Measurements from ENCODE around the gene CDH23.

Gene CDH23

DNA sequence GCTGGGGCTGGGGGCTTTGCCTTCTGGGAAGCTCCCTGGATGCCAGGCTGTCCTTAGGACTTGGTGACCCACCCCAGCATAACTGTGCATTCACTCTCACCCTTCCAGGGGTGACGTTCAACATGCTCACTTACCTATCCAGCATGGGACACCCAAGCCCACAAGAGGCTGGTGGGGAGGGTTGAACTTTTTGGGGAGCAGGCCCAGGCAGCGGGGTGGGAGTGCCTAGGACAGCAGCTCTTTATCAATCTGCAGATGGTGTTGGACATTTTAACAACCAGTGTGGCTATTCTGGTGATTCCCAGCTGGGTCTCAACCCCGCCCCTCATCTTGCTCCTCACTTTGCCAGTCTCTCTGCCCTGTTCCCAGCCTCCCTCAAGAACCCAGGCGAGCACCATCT, 86.4 kb downstream of the CDH23 start:
- Histone ChIP-seq H3K9ac (ENCODE audit: low read length) (no peak overlapping the region), H3K4me1 (ENCODE audit: insufficient read depth, low read length) (no peaks in the 10 kb centered on the region), H3K27me3 (ENCODE audit: control insufficient read depth in 1 of 2, insufficient read depth in 2 of 2, low read length in 2 of 2) (no peaks in the 10 kb centered on the region), H3K4me3 (ENCODE audit: low read depth in 1 of 2, low read length in 2 of 2) (no peak overlapping the region), H3K9me3 (ENCODE audit: low read length) (no peaks in the 10 kb centered on the region), H3K36me3 (ENCODE audit: insufficient read depth, low read length) (no peaks in the 10 kb centered on the region), H3K27ac (ENCODE audit: low read depth, low read length) (no peak overlapping the region)

DNA sequence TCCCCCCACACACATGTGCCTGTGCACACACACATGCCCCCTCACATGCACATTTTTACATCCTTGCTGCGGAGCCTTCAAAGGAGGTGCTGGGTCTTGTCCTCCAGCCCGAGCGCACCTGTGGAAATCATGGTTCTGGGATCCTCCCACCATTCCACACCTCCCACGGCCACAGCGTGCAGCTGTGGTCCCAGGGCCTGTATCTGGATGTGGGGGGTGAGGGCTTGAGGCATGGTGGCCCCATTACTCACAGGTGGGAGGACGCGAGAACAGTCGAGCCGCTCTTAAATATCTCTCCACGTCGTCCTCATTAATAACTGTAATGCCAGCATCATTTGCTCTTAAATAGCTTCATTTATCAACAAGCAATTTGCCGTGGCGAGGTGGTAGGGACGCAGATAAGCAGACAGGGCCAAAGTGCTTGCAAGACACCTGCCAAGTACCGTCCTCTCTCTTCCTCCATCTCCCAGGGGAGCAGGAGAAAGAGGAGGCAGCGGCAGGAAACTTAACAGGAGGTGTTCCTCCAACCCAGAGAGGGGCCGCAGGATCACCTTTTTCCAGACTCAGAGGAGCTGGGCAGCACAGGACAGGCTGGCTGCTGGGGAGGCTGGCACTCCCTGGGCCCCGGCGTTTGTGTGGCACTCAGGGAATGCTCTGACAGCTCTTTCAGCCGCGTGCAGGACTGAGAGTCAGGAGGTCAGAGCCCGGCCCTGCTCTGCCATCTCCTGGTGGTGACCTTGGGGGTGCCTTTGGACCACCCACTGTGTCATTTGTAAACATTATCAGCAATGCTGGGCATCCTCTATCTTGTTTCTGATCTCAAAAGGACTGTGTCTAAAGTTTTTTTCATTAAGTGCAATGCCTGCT, 87.4 kb downstream of the CDH23 start:
- no peaks in the 10 kb centered on the region for H3K9me3 ChIP-seq (ENCODE audit: low read length)
- H3K36me3 ChIP-seq (ENCODE audit: insufficient read depth, low read length), result no peaks in the 10 kb centered on the region
- H3K4me1 ChIP-seq (ENCODE audit: insufficient read depth, low read length), result no peaks in the 10 kb centered on the region
- no peak overlapping the region for H3K4me3 ChIP-seq (ENCODE audit: low read depth in 1 of 2, low read length in 2 of 2)
- H3K27ac ChIP-seq (ENCODE audit: low read depth, low read length), result no peak overlapping the region
- no peak overlapping the region for H3K9ac ChIP-seq (ENCODE audit: low read length)
- no peaks in the 10 kb centered on the region for H3K27me3 ChIP-seq (ENCODE audit: control insufficient read depth in 1 of 2, insufficient read depth in 2 of 2, low read length in 2 of 2)

DNA sequence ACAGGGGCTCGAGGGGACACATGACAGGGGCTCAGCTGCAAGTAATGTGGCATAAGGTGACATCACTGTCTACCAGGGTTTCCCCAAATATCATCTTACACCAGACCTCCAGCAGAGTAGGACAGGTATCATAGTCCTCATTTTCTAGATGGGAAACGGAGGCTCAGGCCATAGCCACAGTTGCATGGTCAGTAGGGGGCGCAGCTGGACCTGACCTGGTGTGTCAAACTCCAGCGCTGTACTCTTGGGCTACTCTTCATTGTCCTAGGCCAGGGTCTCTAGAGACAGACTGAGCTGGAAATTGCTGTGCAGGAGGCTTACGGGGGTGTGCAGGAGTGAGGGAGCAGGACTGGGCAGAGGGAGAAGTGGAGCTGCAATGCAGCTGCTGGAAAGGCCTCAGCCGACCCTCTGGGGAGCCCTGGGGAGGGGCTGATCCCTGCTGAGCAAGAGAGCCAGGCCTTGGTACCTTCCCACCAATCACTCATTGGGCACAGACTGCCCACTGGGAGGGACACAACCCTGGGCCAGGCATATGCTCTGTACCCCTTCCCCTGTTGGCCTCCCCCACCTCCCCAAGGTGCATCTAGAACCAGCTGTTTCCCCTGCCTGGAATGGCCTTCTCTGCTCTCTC, 89.9 kb downstream of the CDH23 start:
- H3K9ac ChIP-seq (ENCODE audit: low read length), result no peak overlapping the region
- H3K36me3 ChIP-seq (ENCODE audit: insufficient read depth, low read length), result no peaks in the 10 kb centered on the region
- H3K9me3 ChIP-seq (ENCODE audit: low read length), result no peaks in the 10 kb centered on the region
- no peaks in the 10 kb centered on the region for H3K4me1 ChIP-seq (ENCODE audit: insufficient read depth, low read length)
- no peak overlapping the region for H3K4me3 ChIP-seq (ENCODE audit: low read depth in 1 of 2, low read length in 2 of 2)
- H3K27me3 ChIP-seq (ENCODE audit: control insufficient read depth in 1 of 2, insufficient read depth in 2 of 2, low read length in 2 of 2), result no peaks in the 10 kb centered on the region
- no peak overlapping the region for H3K27ac ChIP-seq (ENCODE audit: low read depth, low read length)

DNA sequence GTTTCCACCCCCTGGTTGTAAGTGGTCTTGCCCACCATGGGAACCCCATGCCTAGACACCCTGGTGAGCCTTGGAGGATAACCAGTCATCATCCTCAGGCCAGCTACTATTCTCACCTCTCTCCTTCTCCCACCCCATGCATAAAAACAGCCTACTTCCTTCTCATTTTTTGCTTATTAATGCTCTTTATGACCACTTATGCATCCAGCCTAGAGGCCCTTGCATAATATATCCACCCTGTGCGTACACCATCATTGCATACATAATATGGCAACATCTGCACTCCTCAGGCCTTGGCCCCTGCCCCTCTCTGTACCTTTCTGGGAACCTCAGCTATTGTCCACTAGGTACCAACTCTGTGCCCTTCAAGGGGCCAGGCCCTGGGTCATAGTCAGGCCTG, 91.0 kb downstream of the CDH23 start:
- H3K9me3 ChIP-seq (ENCODE audit: low read length), result no peaks in the 10 kb centered on the region
- no peak overlapping the region for H3K27ac ChIP-seq (ENCODE audit: low read depth, low read length)
- no peaks in the 10 kb centered on the region for H3K36me3 ChIP-seq (ENCODE audit: insufficient read depth, low read length)
- H3K9ac ChIP-seq (ENCODE audit: low read length), result no peak overlapping the region
- H3K4me3 ChIP-seq (ENCODE audit: low read depth in 1 of 2, low read length in 2 of 2), result no peak overlapping the region
- no peaks in the 10 kb centered on the region for H3K27me3 ChIP-seq (ENCODE audit: control insufficient read depth in 1 of 2, insufficient read depth in 2 of 2, low read length in 2 of 2)
- no peaks in the 10 kb centered on the region for H3K4me1 ChIP-seq (ENCODE audit: insufficient read depth, low read length)

DNA sequence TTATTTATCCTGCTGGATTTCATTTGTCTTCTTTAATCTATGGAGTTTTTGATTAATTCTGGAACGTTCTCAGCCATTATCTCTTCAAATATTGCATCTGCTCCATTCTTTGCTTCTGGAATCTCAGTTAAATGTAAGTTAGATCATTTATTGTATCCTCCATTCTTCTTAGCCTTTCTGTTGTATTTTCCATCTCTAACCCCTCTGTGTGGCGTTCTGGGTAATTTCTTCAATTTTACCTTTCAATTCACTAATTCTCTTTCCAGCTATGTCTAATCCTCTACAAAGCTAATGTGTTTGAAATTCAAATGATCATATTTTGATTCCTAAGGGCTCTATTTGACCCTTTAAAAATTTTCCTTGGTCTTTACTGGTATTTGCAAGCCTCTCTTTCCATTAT, 92.4 kb downstream of the CDH23 start:
- no peak overlapping the region for H3K4me3 ChIP-seq (ENCODE audit: low read depth in 1 of 2, low read length in 2 of 2)
- no peaks in the 10 kb centered on the region for H3K4me1 ChIP-seq (ENCODE audit: insufficient read depth, low read length)
- no peaks in the 10 kb centered on the region for H3K36me3 ChIP-seq (ENCODE audit: insufficient read depth, low read length)
- no peaks in the 10 kb centered on the region for H3K27me3 ChIP-seq (ENCODE audit: control insufficient read depth in 1 of 2, insufficient read depth in 2 of 2, low read length in 2 of 2)
- H3K9ac ChIP-seq (ENCODE audit: low read length), result no peak overlapping the region
- no peak overlapping the region for H3K27ac ChIP-seq (ENCODE audit: low read depth, low read length)
- H3K9me3 ChIP-seq (ENCODE audit: low read length), result no peaks in the 10 kb centered on the region

DNA sequence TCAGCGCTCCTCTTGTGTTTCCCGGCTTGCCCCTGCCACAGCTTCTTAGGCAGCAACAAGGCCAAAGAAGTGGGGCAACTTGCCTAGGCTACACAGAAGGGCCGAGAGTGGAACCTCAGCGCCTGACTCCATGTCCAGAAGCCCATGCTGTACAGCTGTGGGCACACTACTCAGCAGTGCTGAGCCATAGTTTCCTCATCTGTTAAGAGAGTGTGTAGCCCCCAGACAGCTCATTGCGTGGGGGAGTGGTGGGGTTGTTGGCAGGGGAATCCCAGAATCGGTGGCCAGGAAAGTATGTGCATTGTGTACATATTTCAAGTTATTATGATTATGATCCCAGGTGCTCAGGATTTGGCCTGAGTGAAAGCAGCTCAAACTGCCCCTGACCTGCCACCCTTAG, 96.2 kb downstream of the CDH23 start:
- Histone ChIP-seq H3K9me3 (ENCODE audit: low read length) (no peaks in the 10 kb centered on the region), H3K4me3 (ENCODE audit: low read depth in 1 of 2, low read length in 2 of 2) (no peak overlapping the region), H3K4me1 (ENCODE audit: insufficient read depth, low read length) (no peaks in the 10 kb centered on the region), H3K27ac (ENCODE audit: low read depth, low read length) (no peak overlapping the region), H3K36me3 (ENCODE audit: insufficient read depth, low read length) (no peaks in the 10 kb centered on the region), H3K27me3 (ENCODE audit: control insufficient read depth in 1 of 2, insufficient read depth in 2 of 2, low read length in 2 of 2) (no peaks in the 10 kb centered on the region), H3K9ac (ENCODE audit: low read length) (no peak overlapping the region)

DNA sequence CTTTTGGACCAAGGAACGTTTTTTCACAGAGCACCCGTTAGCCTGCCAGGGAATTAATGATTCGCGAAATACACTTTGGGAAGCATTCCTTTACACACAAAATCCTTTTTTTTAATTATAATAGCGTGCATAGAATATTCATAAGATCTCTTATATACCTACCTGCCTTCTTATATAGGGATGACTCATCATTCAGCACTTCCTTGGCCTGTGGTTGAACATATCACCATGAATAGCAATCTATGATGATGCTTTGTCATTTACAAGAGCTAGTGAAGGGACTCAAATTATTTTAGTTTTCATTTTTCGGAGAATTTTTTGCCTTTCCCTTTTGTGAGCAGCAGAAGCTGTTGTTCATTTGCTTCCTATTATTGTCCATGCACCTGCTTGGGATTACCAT, 97.0 kb downstream of the CDH23 start:
- no peaks in the 10 kb centered on the region for H3K36me3 ChIP-seq (ENCODE audit: insufficient read depth, low read length)
- no peaks in the 10 kb centered on the region for H3K9me3 ChIP-seq (ENCODE audit: low read length)
- no peak overlapping the region for H3K27ac ChIP-seq (ENCODE audit: low read depth, low read length)
- no peaks in the 10 kb centered on the region for H3K27me3 ChIP-seq (ENCODE audit: control insufficient read depth in 1 of 2, insufficient read depth in 2 of 2, low read length in 2 of 2)
- no peak overlapping the region for H3K4me3 ChIP-seq (ENCODE audit: low read depth in 1 of 2, low read length in 2 of 2)
- no peaks in the 10 kb centered on the region for H3K4me1 ChIP-seq (ENCODE audit: insufficient read depth, low read length)
- H3K9ac ChIP-seq (ENCODE audit: low read length), result no peak overlapping the region

DNA sequence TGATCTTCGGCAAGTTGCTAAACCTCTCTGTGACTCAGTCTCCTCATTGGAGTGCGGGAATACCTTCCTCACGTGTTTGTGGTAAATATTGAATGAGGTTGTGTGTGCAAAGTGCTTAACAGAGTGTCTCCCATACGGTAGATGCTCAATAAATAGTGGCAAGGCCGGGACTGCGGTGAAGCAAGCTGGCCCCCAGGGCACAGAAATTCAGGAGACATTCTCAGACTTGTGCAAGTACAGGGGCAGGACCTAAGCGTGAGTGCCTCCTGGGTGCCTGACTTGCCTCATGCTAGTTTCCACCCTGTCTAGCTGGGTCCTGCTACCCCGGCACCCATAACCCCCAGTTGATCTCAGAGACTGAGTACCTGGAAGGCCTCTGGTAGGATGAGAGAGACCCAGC, 97.8 kb downstream of the CDH23 start:
- no peaks in the 10 kb centered on the region for H3K36me3 ChIP-seq (ENCODE audit: insufficient read depth, low read length)
- no peak overlapping the region for H3K27ac ChIP-seq (ENCODE audit: low read depth, low read length)
- H3K9me3 ChIP-seq (ENCODE audit: low read length), result no peaks in the 10 kb centered on the region
- H3K9ac ChIP-seq (ENCODE audit: low read length), result no peak overlapping the region
- H3K4me3 ChIP-seq (ENCODE audit: low read depth in 1 of 2, low read length in 2 of 2), result no peak overlapping the region
- H3K4me1 ChIP-seq (ENCODE audit: insufficient read depth, low read length), result no peaks in the 10 kb centered on the region
- no peaks in the 10 kb centered on the region for H3K27me3 ChIP-seq (ENCODE audit: control insufficient read depth in 1 of 2, insufficient read depth in 2 of 2, low read length in 2 of 2)

DNA sequence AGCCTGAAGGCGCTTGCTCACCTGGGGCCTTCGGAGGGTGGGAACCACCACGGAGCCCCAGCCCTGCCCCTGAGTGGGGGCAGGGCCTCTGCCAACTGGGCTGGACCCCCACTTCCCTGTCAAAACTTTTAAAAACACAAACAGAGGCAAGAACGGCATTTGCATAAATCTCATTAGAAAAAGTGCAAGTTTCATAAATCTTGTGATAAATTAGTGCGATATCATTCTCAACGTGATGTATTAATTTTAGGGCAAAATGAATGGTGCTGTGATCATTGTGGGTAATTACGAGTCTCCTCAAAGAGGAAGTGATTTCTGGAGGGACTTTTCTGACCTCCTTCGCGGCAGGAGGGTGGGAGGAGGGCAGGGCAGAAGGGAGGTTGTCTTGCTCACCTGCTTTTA, 98.3 kb downstream of the CDH23 start:
- Histone ChIP-seq H3K4me3 (ENCODE audit: low read depth in 1 of 2, low read length in 2 of 2) (no peak overlapping the region), H3K9me3 (ENCODE audit: low read length) (no peaks in the 10 kb centered on the region), H3K27me3 (ENCODE audit: control insufficient read depth in 1 of 2, insufficient read depth in 2 of 2, low read length in 2 of 2) (no peaks in the 10 kb centered on the region), H3K27ac (ENCODE audit: low read depth, low read length) (no peak overlapping the region), H3K4me1 (ENCODE audit: insufficient read depth, low read length) (no peaks in the 10 kb centered on the region), H3K36me3 (ENCODE audit: insufficient read depth, low read length) (no peaks in the 10 kb centered on the region), H3K9ac (ENCODE audit: low read length) (no peak overlapping the region)

DNA sequence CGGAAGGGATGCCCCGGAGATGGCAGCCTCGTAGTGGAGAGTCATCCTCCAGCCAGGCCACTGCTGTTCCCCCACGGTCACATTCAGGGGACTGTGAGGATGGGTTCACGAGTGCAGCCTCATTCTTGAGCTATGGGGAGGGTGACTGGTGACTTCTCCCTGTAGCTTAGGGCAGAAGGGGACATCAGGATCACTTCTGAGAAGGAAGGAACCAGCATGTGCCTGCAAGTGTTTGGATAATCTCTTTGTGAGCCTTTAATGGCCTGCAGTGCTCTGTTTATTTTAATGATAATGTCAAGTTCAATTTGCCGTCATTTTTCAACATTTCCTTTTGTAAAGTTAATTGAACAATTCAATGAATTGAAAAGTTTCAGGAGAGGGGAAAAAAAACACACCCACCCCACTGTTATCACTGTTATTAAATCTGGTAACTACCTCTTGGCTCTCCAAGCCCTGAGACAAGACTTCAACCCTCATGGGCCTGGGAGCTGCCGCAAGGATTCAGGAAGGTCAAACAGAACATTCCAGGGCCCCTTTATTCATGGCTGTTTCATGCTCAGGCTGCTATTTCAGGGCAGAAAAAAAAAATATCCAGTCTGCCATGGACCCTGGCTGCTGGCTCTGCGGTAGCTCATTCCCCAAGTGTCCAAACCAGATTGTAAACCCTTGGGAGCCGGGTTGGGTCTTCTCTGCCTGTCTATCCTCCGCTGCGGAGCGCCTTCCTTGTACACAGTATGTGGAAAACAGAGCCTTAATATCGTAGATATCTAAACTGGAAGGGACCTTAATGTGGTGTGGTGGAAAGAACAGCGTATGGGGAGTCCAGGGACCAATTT, 100.4 kb downstream of the CDH23 start:
- Histone ChIP-seq H3K4me3 (ENCODE audit: low read depth in 1 of 2, low read length in 2 of 2) (no peak overlapping the region), H3K4me1 (ENCODE audit: insufficient read depth, low read length) (no peaks in the 10 kb centered on the region), H3K27me3 (ENCODE audit: control insufficient read depth in 1 of 2, insufficient read depth in 2 of 2, low read length in 2 of 2) (no peaks in the 10 kb centered on the region), H3K9me3 (ENCODE audit: low read length) (no peaks in the 10 kb centered on the region), H3K9ac (ENCODE audit: low read length) (no peak overlapping the region), H3K36me3 (ENCODE audit: insufficient read depth, low read length) (no peaks in the 10 kb centered on the region), H3K27ac (ENCODE audit: low read depth, low read length) (no peak overlapping the region)

DNA sequence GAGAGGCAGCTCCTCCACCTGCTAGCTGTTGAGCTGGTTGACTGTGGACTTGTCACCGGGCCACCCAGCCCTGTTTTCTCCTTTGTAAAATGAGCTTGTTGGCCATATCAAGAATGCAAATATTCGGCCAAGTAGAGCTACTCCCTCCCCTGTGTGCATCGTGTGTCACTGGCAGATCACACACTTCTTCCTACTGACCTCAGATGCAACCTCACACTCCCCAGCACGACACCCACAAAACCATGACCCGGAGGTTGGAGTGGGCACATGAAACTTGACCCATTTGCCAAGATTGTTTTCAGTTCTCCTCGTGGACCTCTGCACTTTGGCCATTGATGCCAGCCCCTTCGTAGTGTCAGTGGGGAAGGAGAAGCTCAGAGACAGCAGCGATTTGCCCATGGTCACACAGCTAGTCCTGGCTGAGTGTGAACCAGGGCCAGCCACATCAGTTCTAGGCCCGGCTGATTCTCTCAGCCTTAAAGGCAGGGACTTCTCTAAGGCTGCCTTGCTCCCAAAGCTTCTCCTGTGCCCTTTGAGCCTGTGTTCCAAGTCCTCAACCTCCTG, 101.1 kb downstream of the CDH23 start:
- no peaks in the 10 kb centered on the region for H3K9me3 ChIP-seq (ENCODE audit: low read length)
- no peak overlapping the region for H3K9ac ChIP-seq (ENCODE audit: low read length)
- H3K36me3 ChIP-seq (ENCODE audit: insufficient read depth, low read length), result no peaks in the 10 kb centered on the region
- H3K4me1 ChIP-seq (ENCODE audit: insufficient read depth, low read length), result no peaks in the 10 kb centered on the region
- H3K27ac ChIP-seq (ENCODE audit: low read depth, low read length), result no peak overlapping the region
- H3K27me3 ChIP-seq (ENCODE audit: control insufficient read depth in 1 of 2, insufficient read depth in 2 of 2, low read length in 2 of 2), result no peaks in the 10 kb centered on the region
- H3K4me3 ChIP-seq (ENCODE audit: low read depth in 1 of 2, low read length in 2 of 2), result no peak overlapping the region
